ENCODE data around the gene ADAMTSL2.

Gene ADAMTSL2

DNA sequence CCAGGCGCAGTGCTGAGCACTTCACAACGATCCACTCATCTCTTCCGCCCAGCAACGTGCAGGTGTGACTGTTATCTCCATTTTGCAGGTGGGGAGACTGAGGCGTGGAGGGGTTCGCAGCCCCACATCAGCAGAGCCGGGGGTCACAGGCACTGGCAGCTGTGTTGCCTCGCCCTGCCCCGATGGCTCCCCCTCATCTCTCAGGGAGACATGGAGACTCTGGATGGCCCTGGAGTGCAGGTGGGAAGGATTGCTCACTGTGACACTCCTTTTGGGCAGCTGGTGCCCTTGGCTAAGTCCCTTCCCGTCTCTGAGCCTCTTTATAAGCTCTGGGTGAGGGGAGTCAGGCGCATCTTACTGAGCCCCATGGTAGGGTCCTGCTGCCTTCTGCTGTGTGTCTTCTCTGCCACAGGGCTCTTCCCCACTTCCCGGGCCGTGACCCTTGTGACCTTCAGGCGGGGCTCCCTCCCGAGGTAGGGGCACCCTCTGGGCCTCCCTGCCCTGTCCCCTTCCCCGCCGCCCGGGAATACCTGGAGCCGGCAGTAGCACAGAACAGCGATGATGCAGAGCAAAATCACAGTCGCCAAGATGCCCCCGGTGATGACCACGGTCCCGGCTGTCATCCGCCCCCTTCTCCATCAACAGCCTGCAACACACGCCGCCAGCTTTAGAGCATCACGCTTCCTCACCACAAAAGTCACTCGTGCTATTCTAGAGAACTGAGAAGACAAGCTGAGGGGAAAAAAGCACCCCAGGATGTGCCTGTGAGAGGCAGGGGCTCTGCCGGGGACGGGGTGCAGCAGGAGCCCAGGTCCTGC, 45.3 kb downstream of the ADAMTSL2 start:
- TF ChIP-seq ZFX (IDR thresholded peaks at IDR 0.05), result no peak
- TF ChIP-seq, protein P1, sequence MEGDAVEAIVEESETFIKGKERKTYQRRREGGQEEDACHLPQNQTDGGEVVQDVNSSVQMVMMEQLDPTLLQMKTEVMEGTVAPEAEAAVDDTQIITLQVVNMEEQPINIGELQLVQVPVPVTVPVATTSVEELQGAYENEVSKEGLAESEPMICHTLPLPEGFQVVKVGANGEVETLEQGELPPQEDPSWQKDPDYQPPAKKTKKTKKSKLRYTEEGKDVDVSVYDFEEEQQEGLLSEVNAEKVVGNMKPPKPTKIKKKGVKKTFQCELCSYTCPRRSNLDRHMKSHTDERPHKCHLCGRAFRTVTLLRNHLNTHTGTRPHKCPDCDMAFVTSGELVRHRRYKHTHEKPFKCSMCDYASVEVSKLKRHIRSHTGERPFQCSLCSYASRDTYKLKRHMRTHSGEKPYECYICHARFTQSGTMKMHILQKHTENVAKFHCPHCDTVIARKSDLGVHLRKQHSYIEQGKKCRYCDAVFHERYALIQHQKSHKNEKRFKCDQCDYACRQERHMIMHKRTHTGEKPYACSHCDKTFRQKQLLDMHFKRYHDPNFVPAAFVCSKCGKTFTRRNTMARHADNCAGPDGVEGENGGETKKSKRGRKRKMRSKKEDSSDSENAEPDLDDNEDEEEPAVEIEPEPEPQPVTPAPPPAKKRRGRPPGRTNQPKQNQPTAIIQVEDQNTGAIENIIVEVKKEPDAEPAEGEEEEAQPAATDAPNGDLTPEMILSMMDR (conservative IDR thresholded peaks at IDR 0.05), result no peak
- no peak overlapping the region for H3K27ac ChIP-seq

DNA sequence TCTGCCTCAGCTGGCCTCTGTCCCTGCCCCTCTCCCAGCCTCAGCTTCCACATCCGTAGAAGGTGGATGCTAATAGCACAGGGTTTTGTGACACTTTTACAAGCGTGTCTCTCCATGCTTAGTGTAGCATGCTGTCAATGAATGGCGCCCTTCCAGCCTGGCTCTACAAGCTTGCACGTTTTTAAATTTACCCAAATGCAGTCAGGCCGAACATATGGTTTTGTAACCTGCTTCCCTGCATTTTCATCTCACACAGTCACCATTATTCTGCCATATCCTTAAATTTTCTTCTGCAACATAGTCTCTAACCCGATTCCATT, 45.9 kb downstream of the ADAMTSL2 start:
- no peak overlapping the region for H3K27ac ChIP-seq
- TF ChIP-seq, protein P1 (conservative IDR thresholded peaks at IDR 0.05), result no peak
- TF ChIP-seq ZFX (IDR thresholded peaks at IDR 0.05), result no peak

DNA sequence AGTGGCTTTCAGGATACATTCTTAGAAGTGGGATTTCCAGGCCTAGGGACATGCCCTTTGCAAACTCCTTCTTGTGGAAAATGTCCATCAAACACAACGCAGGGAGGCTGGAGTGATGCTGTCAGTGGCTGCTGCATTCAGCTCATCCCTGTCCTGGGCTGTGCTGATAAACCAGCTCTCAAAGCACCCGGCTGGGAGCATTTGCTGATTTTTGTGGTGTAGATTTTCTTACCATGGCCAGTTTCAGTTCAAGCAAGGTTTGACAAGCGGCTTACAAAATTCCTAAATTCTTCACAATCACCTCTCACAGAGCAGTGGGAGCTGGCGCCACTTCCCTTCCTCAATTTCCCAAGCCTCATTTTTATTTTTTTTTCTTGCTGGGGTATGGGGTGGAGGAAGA, 46.5 kb downstream of the ADAMTSL2 start:
- no peak overlapping the region for H3K27ac ChIP-seq
- TF ChIP-seq, protein P1 (conservative IDR thresholded peaks at IDR 0.05), result no peak
- no peak for TF ChIP-seq ZFX (IDR thresholded peaks at IDR 0.05)

DNA sequence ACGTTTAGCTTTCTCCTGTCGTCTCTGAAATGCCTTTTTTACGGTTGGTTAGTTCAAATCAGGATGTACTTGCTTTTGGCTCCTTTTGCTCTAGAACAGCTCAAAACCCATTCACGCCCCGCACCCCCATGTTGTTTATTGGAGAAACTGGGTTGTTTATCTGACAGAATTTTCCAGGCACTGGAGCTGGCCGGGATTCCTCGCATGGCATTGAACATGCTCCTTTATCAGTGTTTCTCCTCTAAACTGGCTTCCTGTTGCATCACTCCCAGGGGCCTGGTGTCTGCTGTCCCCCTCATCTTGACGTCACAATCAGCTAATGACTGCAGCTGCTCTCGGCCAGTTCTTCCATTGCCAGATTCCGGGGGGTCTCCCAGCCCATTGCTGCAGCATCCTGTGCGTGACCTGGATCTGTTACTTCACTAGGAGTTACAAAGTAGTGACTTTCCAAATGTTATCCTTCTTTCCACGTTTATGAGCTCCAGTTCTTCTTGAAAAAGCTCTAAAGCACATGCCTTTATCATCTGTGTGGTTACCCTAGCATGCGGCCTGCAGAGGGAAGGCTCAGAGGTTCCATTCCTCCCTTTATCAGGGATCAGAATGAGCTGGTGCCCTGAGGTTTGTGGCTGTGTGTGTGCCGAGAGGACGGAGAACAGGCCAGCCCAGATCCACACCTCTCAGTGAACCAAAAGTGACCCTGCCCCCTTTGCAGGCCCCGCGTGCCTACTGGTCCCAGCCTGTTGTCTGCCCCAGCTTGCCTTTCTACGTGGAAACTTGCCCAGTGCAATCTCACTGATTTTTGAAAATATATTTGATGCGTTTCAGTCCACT, 47.2 kb downstream of the ADAMTSL2 start:
- H3K27ac ChIP-seq, result no peak overlapping the region
- TF ChIP-seq, protein P1 (conservative IDR thresholded peaks at IDR 0.05), result no peak
- no peak for TF ChIP-seq ZFX (IDR thresholded peaks at IDR 0.05)

DNA sequence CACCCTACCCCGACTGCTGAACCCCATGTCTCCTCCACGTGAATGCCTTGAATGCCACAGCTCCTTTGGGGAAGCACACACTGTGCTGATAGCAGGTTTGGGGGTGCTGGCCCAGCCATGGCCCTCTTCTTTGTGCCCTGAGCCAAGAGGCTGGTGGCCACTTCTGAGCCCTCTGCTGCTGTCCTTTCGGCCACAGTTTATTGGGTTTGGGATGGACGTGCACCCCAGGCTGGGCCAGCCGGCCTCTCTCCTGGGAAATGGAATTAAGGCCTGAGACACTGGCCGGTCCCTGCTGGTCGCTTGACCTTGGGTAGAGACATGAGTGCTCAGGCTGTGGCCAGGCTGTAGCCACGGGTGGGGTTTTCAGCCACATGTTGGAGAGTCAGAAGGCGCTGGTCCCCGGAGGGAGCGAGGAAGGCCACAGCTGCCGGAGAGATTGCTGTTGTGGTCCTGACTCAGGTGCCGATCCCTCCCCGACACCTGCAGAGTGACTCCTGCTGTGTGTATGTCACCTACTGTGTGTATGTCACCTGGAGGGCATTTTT, 48.1 kb downstream of the ADAMTSL2 start:
- TF ChIP-seq ZFX (IDR thresholded peaks at IDR 0.05), result no peak
- TF ChIP-seq, protein P1 (conservative IDR thresholded peaks at IDR 0.05), result no peak
- H3K27ac ChIP-seq, result no peak overlapping the region

DNA sequence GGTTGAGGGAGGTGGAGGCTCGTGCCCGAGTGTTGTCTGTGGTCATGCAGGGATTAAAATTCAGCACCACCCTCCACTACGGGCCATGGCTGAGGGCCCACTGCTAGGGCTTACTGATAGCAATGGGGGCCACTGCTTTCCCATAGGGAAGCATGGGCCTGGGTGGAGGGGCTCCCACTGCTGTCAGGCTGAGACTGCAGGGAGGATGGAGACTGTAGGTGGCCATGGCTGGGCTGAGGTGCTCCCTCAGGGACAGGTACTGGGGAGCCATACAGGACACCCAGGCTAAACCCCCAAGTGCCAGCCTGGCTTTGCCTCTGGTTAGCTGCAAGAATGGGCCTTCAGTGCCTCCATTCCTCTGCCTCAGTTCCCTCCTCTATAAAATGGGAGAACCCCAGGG, 48.6 kb downstream of the ADAMTSL2 start:
- H3K27ac ChIP-seq, result no peak overlapping the region
- TF ChIP-seq ZFX (IDR thresholded peaks at IDR 0.05), result no peak
- TF ChIP-seq, protein P1 (conservative IDR thresholded peaks at IDR 0.05), result no peak

DNA sequence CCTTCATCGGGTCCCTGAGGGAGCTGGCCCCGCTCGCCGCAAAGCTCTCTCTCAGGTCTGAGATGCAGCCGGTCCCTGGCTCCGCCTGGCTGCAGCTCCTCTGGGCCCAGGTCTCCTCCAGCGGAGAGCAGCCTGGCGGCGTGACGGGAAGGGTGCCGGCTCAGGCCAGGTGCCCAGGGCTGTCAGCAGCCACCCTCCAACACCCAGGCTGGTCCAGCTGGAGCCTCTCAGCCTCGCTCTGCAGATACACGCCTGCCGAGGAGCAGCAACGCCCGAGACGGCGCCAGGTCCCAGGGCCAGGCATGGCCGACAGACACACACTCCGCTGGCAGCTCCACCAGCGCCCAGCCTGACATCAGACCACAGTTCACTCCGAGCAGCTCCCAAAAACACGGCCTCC, 49.1 kb downstream of the ADAMTSL2 start:
- H3K27ac ChIP-seq, result no peak overlapping the region
- TF ChIP-seq, protein P1 (conservative IDR thresholded peaks at IDR 0.05), result no peak
- no peak for TF ChIP-seq ZFX (IDR thresholded peaks at IDR 0.05)
